ENCODE data around the gene SLC25A48. TPM values are rescaled to one million over a fixed set of nuclear protein-coding genes. Genes with fewer than 3 reads are reported as not detected.

SLC25A48 gene
- not detected in 2 replicates for total RNA-seq

GRCh38 chr5:135834639-135835529, at the start of gene SLC25A48:
TSS of gene SLC25A48 (plus strand) at chr5:135834663. CDS start at chr5:135834848, 185 bp downstream.

GRCh38 chr5:135895474-135896006, 61.1 kb downstream of the SLC25A48 start, which contains the start of gene IL9:
TSS of gene IL9 (minus strand) at chr5:135895841. CDS start at chr5:135895816, 25 bp downstream.

Other genes with a start within 250 kb of the SLC25A48 start
- not detected in 2 replicates for gene IL9, start 61.2 kb downstream of the SLC25A48 start, total RNA-seq
- not detected in 2 replicates for gene LECT2, start 120.3 kb downstream of the SLC25A48 start, total RNA-seq
- gene TGFBI, start 194.3 kb downstream of the SLC25A48 start, total RNA-seq, result 2,858 and 4,254 TPM in 2 replicates

Measured in smooth muscle cell of the pulmonary artery (primary cell).